HepG2 (cell line): ENCODE measurements around the gene CABLES2. TPM values are rescaled to one million over a fixed set of nuclear protein-coding genes. Genes with fewer than 3 reads are reported as not detected.

Source experiments
- DMAP1 ChIP-seq: IDR thresholded peaks from 2 replicates; pipeline ENCODE4 v1.6.1; 2016
- GFI1 ChIP-seq: sonication (generic); formaldehyde crosslinking; IDR thresholded peaks from 2 replicates; pipeline ENCODE4 v1.5.0; 2020; ENCODE audit warnings: missing genetic modification reagents, mild to moderate bottlenecking, borderline replicate concordance
- HOXD1 ChIP-seq: sonication (generic); formaldehyde crosslinking; IDR thresholded peaks from 2 replicates; pipeline ENCODE4 v1.5.0; 2020; ENCODE audit warnings: missing genetic modification reagents
- KAT7 ChIP-seq: IDR thresholded peaks from 2 replicates; pipeline ENCODE4 v1.6.1; 2018; ENCODE audit warnings: borderline replicate concordance, missing compliant biosample characterization
- KDM1A ChIP-seq: IDR thresholded peaks from 2 replicates; pipeline ENCODE4 v1.6.1; 2016; ENCODE audit warnings: missing compliant biosample characterization
- KLF15 ChIP-seq: sonication (generic); formaldehyde crosslinking; IDR thresholded peaks from 2 replicates; pipeline ENCODE4 v1.8.1; 2023; ENCODE audit warnings: borderline replicate concordance, mild to moderate bottlenecking, inconsistent platforms, missing genetic modification reagents, mixed read lengths
- KLF16 ChIP-seq, 2 experiments: sonication (generic) in 1 of 2; formaldehyde crosslinking in 1 of 2; IDR thresholded peaks; 2 replicates each; pipeline versions ENCODE4 v1.6.1 to v1.8.0; 2016 to 2023; ENCODE audit warnings: missing genetic modification reagents in 2 of 2, missing compliant biosample characterization in 1 of 2
- MED13 ChIP-seq: sonication (generic); formaldehyde crosslinking; IDR thresholded peaks from 2 replicates; pipeline ENCODE4 v1.5.0; 2020; ENCODE audit warnings: missing genetic modification reagents
- NBN ChIP-seq: fragments of 450-650 bp; conservative IDR thresholded peaks from 2 replicates; pipeline ENCODE4 v1.6.1; 2017
- NCOA1 ChIP-seq: sonication (generic); formaldehyde crosslinking; IDR thresholded peaks from 2 replicates; pipeline ENCODE4 v1.9.0; 2021; ENCODE audit warnings: missing genetic modification reagents
- NFE2 ChIP-seq: sonication (generic); formaldehyde crosslinking; IDR thresholded peaks from 2 replicates; pipeline ENCODE4 v1.4.0; 2020; ENCODE audit warnings: missing genetic modification reagents
- SIN3A ChIP-seq: IDR thresholded peaks from 2 replicates; pipeline ENCODE4 v1.6.1; 2011; ENCODE audit warnings: low read depth, mild to moderate bottlenecking, control low read depth, low read length, borderline replicate concordance
- TOE1 ChIP-seq: sonication (generic); formaldehyde crosslinking; IDR thresholded peaks from 2 replicates; pipeline ENCODE4 v1.4.0; 2020; ENCODE audit warnings: mild to moderate bottlenecking, missing genetic modification reagents
- YY1 ChIP-seq: IDR thresholded peaks from 2 replicates; pipeline ENCODE4 v1.6.1; 2011; ENCODE audit warnings: low read length, low read depth, moderate library complexity, mild to moderate bottlenecking; ENCODE audit not compliant: insufficient read depth, insufficient replicate concordance
- ZBTB21 ChIP-seq: sonication (generic); formaldehyde crosslinking; IDR thresholded peaks from 2 replicates; pipeline ENCODE4 v1.4.0; 2020; ENCODE audit warnings: missing genetic modification reagents
- ZNF10 ChIP-seq: sonication (generic); formaldehyde crosslinking; IDR thresholded peaks from 2 replicates; pipeline ENCODE4 v1.4.0; 2020; ENCODE audit warnings: mild to moderate bottlenecking, low read depth, missing genetic modification reagents, borderline replicate concordance
- ZNF274 ChIP-seq: sonication (generic); formaldehyde crosslinking; IDR thresholded peaks from 2 replicates; pipeline ENCODE4 v1.5.1; 2020; ENCODE audit warnings: mild to moderate bottlenecking, missing genetic modification reagents
- ZNF282 ChIP-seq: fragments of 450-650 bp; IDR thresholded peaks from 2 replicates; pipeline ENCODE4 v1.6.1; 2018; ENCODE audit not compliant: partially characterized antibody
- ZNF432 ChIP-seq: sonication (generic); formaldehyde crosslinking; IDR thresholded peaks from 2 replicates; pipeline ENCODE4 v1.5.0; 2020; ENCODE audit warnings: missing genetic modification reagents, mild to moderate bottlenecking, borderline replicate concordance
- ZNF460 ChIP-seq: sonication (generic); formaldehyde crosslinking; IDR thresholded peaks from 2 replicates; pipeline ENCODE4 v1.5.1; 2020; ENCODE audit warnings: missing genetic modification reagents, mild to moderate bottlenecking, borderline replicate concordance
- ZNF563 ChIP-seq: sonication (generic); formaldehyde crosslinking; IDR thresholded peaks from 2 replicates; pipeline ENCODE4 v1.8.0; 2022; ENCODE audit warnings: mild to moderate bottlenecking, moderate library complexity, missing genetic modification reagents
- ZNF616 ChIP-seq: sonication (generic); formaldehyde crosslinking; IDR thresholded peaks from 2 replicates; pipeline ENCODE4 v1.5.0; 2020; ENCODE audit warnings: low read depth, mild to moderate bottlenecking, missing genetic modification reagents
- ZNF737 ChIP-seq: sonication (generic); formaldehyde crosslinking; IDR thresholded peaks from 2 replicates; pipeline ENCODE4 v1.5.0; 2020; ENCODE audit warnings: missing genetic modification reagents, mild to moderate bottlenecking, borderline replicate concordance
- polyA plus RNA-seq, 8 experiments: library from polyadenylated mRNA; depleted of rRNA in 3 of 8; stranded (reverse) in 7 of 8; unstranded in 1 of 8; fragments of >200 nt; fragmentation: Illumina TruSeq in 4 of 8; extraction: Trizol in 4 of 8; gene quantifications; 2 replicates each; pipeline versions ENCODE4 v1.2.1 to v1.2.3, GENCODE V29; 2011 to 2016; ENCODE audit warnings: low read depth in 4 of 8, missing spikeins in 1 of 8, mixed read lengths in 1 of 8; ENCODE audit not compliant: insufficient read depth in 1 of 8
- total RNA-seq, 5 experiments: library from RNA; depleted of rRNA; stranded (reverse); fragments of >200 nt; fragmentation: Illumina TruSeq; extraction: Trizol; gene quantifications; 2 replicates each; pipeline ENCODE4 v1.2.3, GENCODE V29; 2016; ENCODE audit warnings: low read depth in 1 of 5
- TF ChIP-seq, protein P1 (sequence below): sonication (generic); formaldehyde crosslinking; IDR thresholded peaks from 2 replicates; pipeline ENCODE4 v1.8.0; 2022; ENCODE audit warnings: missing genetic modification reagents, mild to moderate bottlenecking, inconsistent platforms, borderline replicate concordance
- TF ChIP-seq, protein P2 (sequence below): sonication (generic); formaldehyde crosslinking; IDR thresholded peaks from 2 replicates; pipeline ENCODE4 v1.5.0; 2020; ENCODE audit warnings: missing genetic modification reagents, mild to moderate bottlenecking, borderline replicate concordance
- TF ChIP-seq, protein P3 (sequence below): sonication (generic); formaldehyde crosslinking; IDR thresholded peaks from 2 replicates; pipeline ENCODE4 v1.8.0; 2022; ENCODE audit warnings: mild to moderate bottlenecking, missing genetic modification reagents, borderline replicate concordance

CABLES2 gene
- total and polyA plus RNA-seq, 2 of the 13 experiments (the other 11 are each of a cell fraction or from before 2014, with no cell fraction given) = 5.2 to 9.7 TPM

DNA sequence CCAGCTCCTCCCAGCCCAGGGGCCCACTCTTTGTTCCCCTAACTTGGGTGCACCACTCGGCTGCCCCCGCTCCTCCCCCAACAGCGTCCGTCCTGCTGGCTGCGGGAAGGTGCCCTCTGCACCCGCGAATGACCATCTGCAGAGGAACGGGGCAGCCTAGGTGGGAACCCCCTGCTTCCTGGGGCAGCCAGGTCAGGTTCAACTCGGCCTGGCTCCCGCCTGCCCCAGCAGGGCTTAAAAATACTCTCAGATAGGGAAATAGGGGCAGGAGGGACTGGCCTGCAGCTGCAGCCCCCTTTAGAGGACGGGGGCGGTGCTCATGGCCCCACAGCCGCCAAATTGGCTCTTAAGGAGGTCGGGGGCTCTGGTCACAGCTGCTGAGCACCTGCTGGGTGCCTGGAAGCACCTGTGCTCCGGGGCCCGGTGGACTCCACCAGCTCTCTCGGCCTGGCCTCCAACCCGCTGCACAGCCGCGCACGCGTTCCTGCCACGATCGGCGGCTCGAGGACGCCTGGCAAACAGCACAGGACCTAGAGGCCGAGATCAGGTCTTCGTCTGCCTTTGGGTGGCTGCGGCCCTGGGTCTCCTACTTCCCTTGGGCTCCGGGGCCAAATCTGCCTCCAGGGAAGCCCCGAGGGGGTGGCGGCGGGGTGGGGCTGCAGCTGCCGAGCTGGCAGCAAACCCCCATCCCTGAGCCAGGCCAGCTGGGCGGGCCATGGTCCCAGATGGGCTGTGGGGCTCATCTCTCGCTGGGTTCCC lies 39.3 kb downstream of the CABLES2 start (continued):
- TF ChIP-seq HOXD1 (CRISPR knock-in tag) (peak; percentile 78), ZNF274 (CRISPR knock-in tag) (peak; percentile 12; the same call in 1 of the 2 replicates), MED13 (CRISPR knock-in tag) (peak; percentile 41; the same call in 1 of the 2 replicates), ZNF563 (peak; percentile 76; the same call in 1 of the 2 replicates), TOE1 (CRISPR knock-in tag) (no peak; the same call in 1 of the 2 replicates), KLF15 (CRISPR knock-in tag) (peak; percentile 60; the same call in 1 of the 2 replicates), ZBTB21 (CRISPR knock-in tag) (peak; percentile 22; the same call in 1 of the 2 replicates), NBN (no peak), ZNF10 (CRISPR knock-in tag) (no peak), NCOA1 (no peak), ZNF737 (CRISPR knock-in tag) (peak; percentile 87; the same call in 1 of the 2 replicates), KLF16 (CRISPR knock-in tag; IDR thresholded peaks at IDR 0.05) (peak in 1 of 2 experiments; percentile 98; a peak in 2 of 4 replicates), KDM1A (CRISPR knock-in tag) (peak; percentile 56; the same call in 1 of the 2 replicates), GFI1 (no peak; the same call in 1 of the 2 replicates), KAT7 (CRISPR knock-in tag) (peak; percentile 40), SIN3A (0 out of 2 replicates have a peak, but pooled peaks have one; percentile 20), NFE2 (CRISPR knock-in tag) (0 out of 2 replicates have a peak, but pooled peaks have one; percentile 6), ZNF460 (no peak; the same call in 1 of the 2 replicates), DMAP1 (CRISPR knock-in tag) (peak; percentile 76), ZNF282 (no peak), ZNF616 (peak; percentile 95), ZNF432 (CRISPR knock-in tag) (no peak), YY1 (peak; percentile 29)
- TF ChIP-seq, protein P1, sequence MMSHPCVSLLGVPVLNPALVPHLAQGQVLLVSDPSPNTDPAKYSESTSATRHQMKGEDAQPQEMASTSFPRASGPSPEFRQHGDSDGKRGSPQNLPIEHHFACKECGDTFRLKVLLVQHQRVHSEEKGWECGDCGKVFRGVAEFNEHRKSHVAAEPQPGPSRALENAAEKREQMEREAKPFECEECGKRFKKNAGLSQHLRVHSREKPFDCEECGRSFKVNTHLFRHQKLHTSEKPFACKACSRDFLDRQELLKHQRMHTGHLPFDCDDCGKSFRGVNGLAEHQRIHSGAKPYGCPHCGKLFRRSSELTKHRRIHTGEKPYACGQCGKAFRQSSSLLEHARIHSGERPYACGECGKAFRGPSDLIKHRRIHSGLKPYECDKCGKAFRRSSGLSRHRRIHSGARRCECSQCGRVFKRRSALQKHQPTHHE (CRISPR knock-in tag) = 0 out of 2 replicates have a peak, but pooled peaks have one; percentile 36
- TF ChIP-seq, protein P2, sequence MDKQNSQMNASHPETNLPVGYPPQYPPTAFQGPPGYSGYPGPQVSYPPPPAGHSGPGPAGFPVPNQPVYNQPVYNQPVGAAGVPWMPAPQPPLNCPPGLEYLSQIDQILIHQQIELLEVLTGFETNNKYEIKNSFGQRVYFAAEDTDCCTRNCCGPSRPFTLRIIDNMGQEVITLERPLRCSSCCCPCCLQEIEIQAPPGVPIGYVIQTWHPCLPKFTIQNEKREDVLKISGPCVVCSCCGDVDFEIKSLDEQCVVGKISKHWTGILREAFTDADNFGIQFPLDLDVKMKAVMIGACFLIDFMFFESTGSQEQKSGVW (CRISPR knock-in tag) = no peak
- TF ChIP-seq, protein P3, sequence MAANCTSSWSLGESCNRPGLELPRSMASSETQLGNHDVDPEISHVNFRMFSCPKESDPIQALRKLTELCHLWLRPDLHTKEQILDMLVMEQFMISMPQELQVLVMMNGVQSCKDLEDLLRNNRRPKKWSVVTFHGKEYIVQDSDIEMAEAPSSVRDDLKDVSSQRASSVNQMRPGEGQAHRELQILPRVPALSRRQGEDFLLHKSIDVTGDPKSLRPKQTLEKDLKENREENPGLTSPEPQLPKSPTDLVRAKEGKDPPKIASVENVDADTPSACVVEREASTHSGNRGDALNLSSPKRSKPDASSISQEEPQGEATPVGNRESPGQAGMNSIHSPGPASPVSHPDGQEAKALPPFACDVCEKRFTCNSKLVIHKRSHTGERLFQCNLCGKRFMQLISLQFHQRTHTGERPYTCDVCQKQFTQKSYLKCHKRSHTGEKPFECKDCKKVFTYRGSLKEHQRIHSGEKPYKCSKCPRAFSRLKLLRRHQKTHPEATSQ (CRISPR knock-in tag) = no peak
